ENCODE results near the gene ERCC5.

Gene ERCC5

DNA sequence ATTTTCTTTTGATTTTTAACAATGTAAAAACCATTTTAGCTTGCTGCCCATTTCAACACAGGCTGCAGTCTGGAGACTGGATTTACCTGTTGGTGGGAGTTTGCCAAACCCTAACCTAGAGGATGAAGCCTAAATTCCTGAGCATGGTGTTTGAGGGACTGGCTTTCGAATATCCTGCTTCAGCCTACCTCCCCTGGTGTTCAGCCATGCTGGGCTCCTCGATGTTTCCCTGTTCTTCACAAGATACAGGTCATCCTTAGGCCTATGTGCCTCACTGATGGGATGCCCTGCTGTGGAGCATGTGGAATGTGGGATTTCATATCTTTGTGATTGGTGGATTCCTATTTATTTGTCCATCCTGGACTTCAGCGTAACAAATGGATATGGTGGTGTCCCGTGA lies 20.4 kb upstream of the ERCC5 start:
- DNase-seq (ENCODE audit: low read depth, low spot score) = no peak
- Histone ChIP-seq H3K36me3 (ENCODE audit: insufficient read depth, insufficient read length, low read length) (peaks cover 4% of the 10 kb centered on the region), H3K9ac (ENCODE audit: insufficient read length, low read depth) (no peak overlapping the region), H3K27me3 (ENCODE audit: insufficient read depth, insufficient read length) (no peaks in the 10 kb centered on the region), H3K4me1 (ENCODE audit: insufficient read depth, insufficient read length) (no peaks in the 10 kb centered on the region), H3K9me3 (ENCODE audit: insufficient read depth, low read length) (no peaks in the 10 kb centered on the region), H3K4me3 (ENCODE audit: insufficient read length, low read depth) (no peak overlapping the region)
- TF ChIP-seq SUZ12 (IDR thresholded peaks at IDR 0.05; ENCODE audit: extremely low read depth, insufficient read depth, insufficient read length) (no peak), ZNF274 (IDR thresholded peaks at IDR 0.05; ENCODE audit: low read depth, low read length) (no peak), YY1 (IDR thresholded peaks at IDR 0.05; ENCODE audit: insufficient read depth, insufficient read length) (no peak)

DNA sequence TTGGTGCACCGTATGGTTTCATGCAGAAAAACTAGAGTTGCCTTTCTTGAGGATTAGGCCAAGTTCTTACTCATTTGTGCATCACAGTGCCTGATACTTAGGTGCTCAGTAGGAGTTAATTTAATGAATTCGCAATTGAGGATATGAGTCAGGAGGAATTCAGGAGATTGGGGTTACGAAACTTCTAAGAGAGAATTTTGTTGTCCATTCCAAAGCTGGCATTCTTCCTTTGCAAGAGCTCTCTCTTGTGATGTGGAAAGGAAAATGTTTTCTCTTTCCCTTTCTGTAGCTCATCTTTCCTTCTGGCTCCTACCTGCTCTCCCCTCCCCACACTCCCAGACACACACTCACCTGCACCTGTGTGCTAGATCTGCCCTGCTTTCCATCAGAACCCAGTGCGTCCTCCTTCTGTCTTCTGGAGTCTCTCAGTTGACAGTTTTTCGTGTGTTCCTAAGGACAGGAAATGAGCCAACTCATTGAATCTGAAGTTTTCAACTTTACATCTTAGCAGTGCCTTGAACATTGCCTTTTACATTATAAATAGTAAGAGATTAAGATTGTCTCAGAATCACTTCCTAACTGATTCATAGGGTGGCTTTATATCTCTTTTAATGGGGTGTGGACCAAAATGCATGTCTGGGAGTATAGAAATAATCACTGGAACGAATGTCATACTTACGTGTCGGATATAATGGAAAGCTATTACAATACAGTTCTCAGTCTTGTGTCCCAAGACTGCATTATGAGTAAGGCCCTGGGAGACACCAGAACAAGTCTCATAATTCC lies 19.7 kb upstream of the ERCC5 start:
- H3K36me3 ChIP-seq (ENCODE audit: insufficient read depth, insufficient read length, low read length) = peaks cover 4% of the 10 kb centered on the region
- no peaks in the 10 kb centered on the region for H3K9me3 ChIP-seq (ENCODE audit: insufficient read depth, low read length)
- TF ChIP-seq SUZ12 (IDR thresholded peaks at IDR 0.05; ENCODE audit: extremely low read depth, insufficient read depth, insufficient read length) (no peak), YY1 (IDR thresholded peaks at IDR 0.05; ENCODE audit: insufficient read depth, insufficient read length) (no peak), ZNF274 (IDR thresholded peaks at IDR 0.05; ENCODE audit: low read depth, low read length) (no peak)
- no peak overlapping the region for H3K4me3 ChIP-seq (ENCODE audit: insufficient read length, low read depth)
- no peaks in the 10 kb centered on the region for H3K4me1 ChIP-seq (ENCODE audit: insufficient read depth, insufficient read length)
- peak; percentile 27 for DNase-seq (ENCODE audit: low read depth, low spot score)
- H3K9ac ChIP-seq (ENCODE audit: insufficient read length, low read depth) = no peak overlapping the region
- no peaks in the 10 kb centered on the region for H3K27me3 ChIP-seq (ENCODE audit: insufficient read depth, insufficient read length)

DNA sequence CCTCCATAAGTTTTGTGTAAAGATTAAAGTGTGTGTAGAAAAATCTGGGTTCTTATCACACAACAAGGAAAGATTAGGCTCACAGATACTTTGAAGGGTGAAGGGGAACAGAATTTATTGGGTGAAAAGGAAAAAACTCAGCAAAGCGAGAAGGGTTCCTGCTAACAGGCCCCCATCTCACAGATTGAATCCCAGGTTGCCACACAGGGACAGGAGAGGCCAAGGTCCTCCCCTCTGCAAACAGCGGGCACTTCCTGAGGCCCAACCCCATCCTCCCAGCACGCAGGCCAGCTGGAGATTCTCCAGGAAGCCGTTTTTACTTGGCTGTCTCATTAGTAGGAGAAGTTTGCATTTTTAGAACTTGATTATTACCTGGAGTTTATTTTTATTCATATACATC lies 15.2 kb upstream of the ERCC5 start:
- H3K9ac ChIP-seq (ENCODE audit: insufficient read length, low read depth) = no peak overlapping the region
- TF ChIP-seq ZNF274 (IDR thresholded peaks at IDR 0.05; ENCODE audit: low read depth, low read length) (no peak), SUZ12 (IDR thresholded peaks at IDR 0.05; ENCODE audit: extremely low read depth, insufficient read depth, insufficient read length) (no peak), YY1 (IDR thresholded peaks at IDR 0.05; ENCODE audit: insufficient read depth, insufficient read length) (no peak)
- DNase-seq (ENCODE audit: low read depth, low spot score) = no peak

DNA sequence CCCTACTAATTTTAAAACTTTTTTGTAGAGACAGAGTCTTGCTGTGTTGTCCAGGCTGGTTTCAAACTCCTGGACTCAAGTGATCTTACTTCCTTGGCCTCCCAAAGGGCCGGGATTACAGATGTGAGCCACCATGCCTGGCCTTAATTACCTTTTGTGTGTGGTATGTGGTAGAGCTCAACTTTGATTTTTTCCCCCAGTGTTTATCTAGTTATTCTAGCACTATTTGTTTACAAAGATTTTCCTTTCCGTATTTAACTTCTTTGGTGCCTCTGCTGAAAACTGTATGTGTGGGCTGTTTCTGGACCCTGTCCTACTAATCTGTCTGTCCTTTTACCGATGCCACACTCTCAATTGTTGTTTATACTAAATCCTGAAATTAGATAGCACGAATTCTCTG lies 9.4 kb upstream of the ERCC5 start:
- Histone ChIP-seq H3K9ac (ENCODE audit: insufficient read length, low read depth) (no peak overlapping the region), H3K4me3 (ENCODE audit: insufficient read length, low read depth) (no peak overlapping the region), H3K27me3 (ENCODE audit: insufficient read depth, insufficient read length) (no peaks in the 10 kb centered on the region), H3K36me3 (ENCODE audit: insufficient read depth, insufficient read length, low read length) (no peaks in the 10 kb centered on the region), H3K9me3 (ENCODE audit: insufficient read depth, low read length) (no peaks in the 10 kb centered on the region), H3K4me1 (ENCODE audit: insufficient read depth, insufficient read length) (no peaks in the 10 kb centered on the region)
- TF ChIP-seq ZNF274 (IDR thresholded peaks at IDR 0.05; ENCODE audit: low read depth, low read length) = no peak
- no peak for DNase-seq (ENCODE audit: low read depth, low spot score)

More for the DNA sequence above, 15.2 kb upstream of the ERCC5 start:
- H3K9me3 ChIP-seq (ENCODE audit: insufficient read depth, low read length) = no peaks in the 10 kb centered on the region
- no peaks in the 10 kb centered on the region for H3K4me1 ChIP-seq (ENCODE audit: insufficient read depth, insufficient read length)
- H3K36me3 ChIP-seq (ENCODE audit: insufficient read depth, insufficient read length, low read length) = no peaks in the 10 kb centered on the region
- no peaks in the 10 kb centered on the region for H3K27me3 ChIP-seq (ENCODE audit: insufficient read depth, insufficient read length)
- no peak overlapping the region for H3K4me3 ChIP-seq (ENCODE audit: insufficient read length, low read depth)

DNA sequence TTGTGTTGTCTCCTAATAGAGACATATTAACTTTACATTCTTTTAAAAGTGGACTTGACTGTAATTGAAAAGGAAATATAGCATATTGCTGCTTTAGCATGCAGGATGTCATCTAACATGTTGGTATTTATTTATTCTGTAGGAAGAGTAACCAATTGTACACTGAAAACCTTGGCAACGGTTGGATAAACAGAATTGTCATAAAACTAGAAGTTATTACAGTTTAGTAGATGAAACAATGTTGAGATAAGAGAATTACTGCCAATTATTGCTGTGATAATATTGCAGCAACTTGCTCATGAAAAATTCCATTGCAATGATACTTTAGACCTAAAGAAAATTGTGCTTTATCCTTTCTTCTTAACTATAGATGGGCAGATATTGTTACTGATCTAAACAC lies 7.6 kb upstream of the ERCC5 start:
- no peak overlapping the region for H3K9ac ChIP-seq (ENCODE audit: insufficient read length, low read depth)
- TF ChIP-seq ZNF274 (IDR thresholded peaks at IDR 0.05; ENCODE audit: low read depth, low read length) (no peak), YY1 (IDR thresholded peaks at IDR 0.05; ENCODE audit: insufficient read depth, insufficient read length) (no peak), SUZ12 (IDR thresholded peaks at IDR 0.05; ENCODE audit: extremely low read depth, insufficient read depth, insufficient read length) (no peak)
- no peaks in the 10 kb centered on the region for H3K4me1 ChIP-seq (ENCODE audit: insufficient read depth, insufficient read length)
- H3K9me3 ChIP-seq (ENCODE audit: insufficient read depth, low read length) = no peaks in the 10 kb centered on the region
- no peaks in the 10 kb centered on the region for H3K36me3 ChIP-seq (ENCODE audit: insufficient read depth, insufficient read length, low read length)
- DNase-seq (ENCODE audit: low read depth, low spot score) = no peak
- H3K27me3 ChIP-seq (ENCODE audit: insufficient read depth, insufficient read length) = no peaks in the 10 kb centered on the region
- H3K4me3 ChIP-seq (ENCODE audit: insufficient read length, low read depth) = no peak overlapping the region

DNA sequence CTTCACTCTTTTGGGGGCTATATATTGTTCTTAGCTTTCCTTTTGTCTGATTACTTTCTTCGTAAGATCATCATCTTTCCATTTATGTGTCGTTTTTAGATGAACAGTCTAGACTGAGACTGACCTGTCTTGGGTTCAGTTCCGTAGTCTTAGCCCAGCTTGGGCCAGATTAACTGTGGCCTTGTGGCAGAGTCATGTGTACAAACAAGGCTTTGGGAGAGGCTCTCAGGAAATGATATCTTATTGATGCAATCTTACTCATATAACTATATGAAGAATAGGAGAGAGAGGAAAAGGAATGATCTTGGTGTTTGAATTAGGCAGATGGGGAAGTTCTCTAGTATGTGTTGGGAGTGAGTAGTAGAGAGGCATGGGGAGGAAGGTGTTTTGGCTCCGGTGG lies 6.8 kb upstream of the ERCC5 start:
- no peaks in the 10 kb centered on the region for H3K27me3 ChIP-seq (ENCODE audit: insufficient read depth, insufficient read length)

DNA sequence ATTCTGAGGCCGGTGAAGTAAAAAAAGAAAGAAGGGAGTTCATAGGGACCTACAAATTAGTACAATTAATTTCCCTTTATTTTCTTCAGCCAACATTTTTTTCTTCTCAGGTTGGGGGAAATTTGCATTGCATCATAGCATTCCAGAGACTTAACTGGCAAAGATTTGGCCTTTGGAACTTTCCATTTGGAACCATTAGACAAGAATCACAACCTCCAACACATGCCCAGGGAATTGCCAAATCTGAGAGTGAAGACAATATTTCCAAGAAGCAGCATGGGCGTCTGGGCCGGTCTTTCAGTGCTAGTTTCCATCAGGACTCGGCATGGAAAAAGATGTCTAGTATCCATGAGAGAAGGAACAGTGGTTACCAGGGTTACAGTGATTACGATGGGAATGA lies 6.4 kb upstream of the ERCC5 start:
- no peaks in the 10 kb centered on the region for H3K36me3 ChIP-seq (ENCODE audit: insufficient read depth, insufficient read length, low read length)
- H3K4me3 ChIP-seq (ENCODE audit: insufficient read length, low read depth) = no peak overlapping the region
- no peak overlapping the region for H3K9ac ChIP-seq (ENCODE audit: insufficient read length, low read depth)
- no peaks in the 10 kb centered on the region for H3K9me3 ChIP-seq (ENCODE audit: insufficient read depth, low read length)
- TF ChIP-seq SUZ12 (IDR thresholded peaks at IDR 0.05; ENCODE audit: extremely low read depth, insufficient read depth, insufficient read length) = no peak
- TF ChIP-seq ZNF274 (IDR thresholded peaks at IDR 0.05; ENCODE audit: low read depth, low read length) = no peak
- no peak for TF ChIP-seq YY1 (IDR thresholded peaks at IDR 0.05; ENCODE audit: insufficient read depth, insufficient read length)
- no peaks in the 10 kb centered on the region for H3K27me3 ChIP-seq (ENCODE audit: insufficient read depth, insufficient read length)
- no peak for DNase-seq (ENCODE audit: low read depth, low spot score)
- no peaks in the 10 kb centered on the region for H3K4me1 ChIP-seq (ENCODE audit: insufficient read depth, insufficient read length)

More for the DNA sequence above, 6.8 kb upstream of the ERCC5 start:
- TF ChIP-seq SUZ12 (IDR thresholded peaks at IDR 0.05; ENCODE audit: extremely low read depth, insufficient read depth, insufficient read length) (no peak), YY1 (IDR thresholded peaks at IDR 0.05; ENCODE audit: insufficient read depth, insufficient read length) (no peak), ZNF274 (IDR thresholded peaks at IDR 0.05; ENCODE audit: low read depth, low read length) (no peak)
- no peak overlapping the region for H3K9ac ChIP-seq (ENCODE audit: insufficient read length, low read depth)
- H3K4me1 ChIP-seq (ENCODE audit: insufficient read depth, insufficient read length) = no peaks in the 10 kb centered on the region
- no peaks in the 10 kb centered on the region for H3K36me3 ChIP-seq (ENCODE audit: insufficient read depth, insufficient read length, low read length)
- DNase-seq (ENCODE audit: low read depth, low spot score) = no peak
- no peaks in the 10 kb centered on the region for H3K9me3 ChIP-seq (ENCODE audit: insufficient read depth, low read length)
- H3K4me3 ChIP-seq (ENCODE audit: insufficient read length, low read depth) = no peak overlapping the region

Measured in NT2/D1 (cell line).